H1 (cell line): ENCODE measurements around the gene PLXND1. TPM values are rescaled to one million over a fixed set of nuclear protein-coding genes. Genes with fewer than 3 reads are reported as not detected.

ENCODE experiments used
- CTCF ChIA-PET: fragments of 300-600 bp; sonication (Branson Sonifier 250); formaldehyde crosslinking; loops from one replicate; lab custom pipeline; 2021; ENCODE audit not compliant: partially characterized antibody; lab: Charles Lee
- POLR2A ChIA-PET: fragments of 300-600 bp; sonication (Branson Sonifier 250); formaldehyde crosslinking; loops from one replicate; lab custom pipeline; 2021; ENCODE audit warnings: inconsistent platforms; ENCODE audit not compliant: partially characterized antibody; lab: Charles Lee
- DNase-seq, 2 experiments: peaks; one replicate each; pipeline versions ENCODE4 v3.0.0 to v3.0.0-alpha.2; 2010 to 2022; ENCODE audit warnings: low spot score in 2 of 2, low read depth in 1 of 2, mixed read lengths in 1 of 2
- FAIRE-seq: peaks from 2 replicates; lab custom pipeline; 2011; peaks lifted over from hg19 to GRCh38; lab: Jason Lieb, UNC
- H2AFZ ChIP-seq: 2 replicates; pipeline ENCODE4 v1.8.1; 2012; ENCODE audit warnings: low read length, inconsistent platforms
- H2AK5ac ChIP-seq: 2 replicates; pipeline ENCODE4 v1.6.1; 2013; ENCODE audit warnings: low read depth, low read length
- H2BK120ac ChIP-seq: replicated peaks from 2 replicates; pipeline ENCODE3; 2013; ENCODE audit warnings: low read depth, low read length, inconsistent platforms
- H2BK12ac ChIP-seq: 2 replicates; pipeline ENCODE4 v1.6.1; 2013; ENCODE audit warnings: low read depth, low read length
- H2BK15ac ChIP-seq: 2 replicates; pipeline ENCODE4 v1.6.1; 2013; ENCODE audit warnings: low read length
- H2BK20ac ChIP-seq: 2 replicates; pipeline ENCODE4 v1.6.1; 2013; ENCODE audit warnings: low read length
- H2BK5ac ChIP-seq: 2 replicates; pipeline ENCODE4 v1.6.1; 2013; ENCODE audit warnings: low read depth, low read length
- H3K14ac ChIP-seq: 2 replicates; pipeline ENCODE4 v1.6.1; 2013; ENCODE audit warnings: inconsistent platforms; ENCODE audit not compliant: insufficient read length
- H3K18ac ChIP-seq: 2 replicates; pipeline ENCODE4 v1.6.1; 2013; ENCODE audit warnings: low read length; ENCODE audit errors: extremely low read depth
- H3K23ac ChIP-seq: 2 replicates; pipeline ENCODE4 v1.6.1; 2013; ENCODE audit warnings: inconsistent platforms; ENCODE audit not compliant: insufficient read length
- H3K23me2 ChIP-seq: 2 replicates; pipeline ENCODE4 v1.6.1; 2013; ENCODE audit warnings: low read depth, low read length
- H3K27ac ChIP-seq: 2 replicates; pipeline ENCODE4 v1.6.1; 2011; ENCODE audit warnings: low read depth, low read length, inconsistent platforms
- H3K27me3 ChIP-seq, 4 experiments: replicated peaks in 1 of 4; 1 replicate in 1 of 4; 2 replicates in 3 of 4; pipeline versions ENCODE4 v1.6.1 to v1.8.1; 2011 to 2013; ENCODE audit warnings: low read length in 3 of 4, mild to moderate bottlenecking in 3 of 4, inconsistent platforms in 2 of 4, mixed read lengths in 2 of 4, moderate library complexity in 1 of 4; ENCODE audit not compliant: control insufficient read depth in 3 of 4, insufficient read depth in 3 of 4; ENCODE audit errors: extremely low read depth in 1 of 4
- H3K36me3 ChIP-seq, 4 experiments: 2 replicates each; pipeline versions ENCODE4 v1.6.1 to v1.8.1; 2011 to 2013; ENCODE audit warnings: mild to moderate bottlenecking in 4 of 4, low read length in 3 of 4, moderate library complexity in 2 of 4, control low read depth in 1 of 4, inconsistent platforms in 1 of 4; ENCODE audit not compliant: insufficient read depth in 4 of 4, control insufficient read depth in 2 of 4
- H3K4ac ChIP-seq: replicated peaks from 2 replicates; pipeline ENCODE3; 2013; ENCODE audit warnings: low read length, low read depth, mixed read lengths, inconsistent platforms; ENCODE audit not compliant: insufficient read length
- H3K4me1 ChIP-seq, 4 experiments: replicated peaks in 1 of 4; 1 replicate in 1 of 4; 2 replicates in 3 of 4; pipeline versions ENCODE4 v1.6.1 to v1.8.1; 2011 to 2013; ENCODE audit warnings: low read length in 3 of 4, inconsistent platforms in 2 of 4, mixed read lengths in 1 of 4; ENCODE audit not compliant: insufficient read depth in 4 of 4, control insufficient read depth in 3 of 4
- H3K4me2 ChIP-seq, 2 experiments: 2 replicates each; pipeline versions ENCODE4 v1.6.1 to v1.8.1; 2011 to 2013; ENCODE audit warnings: low read depth in 2 of 2, low read length in 2 of 2, control low read depth in 1 of 2, inconsistent platforms in 1 of 2, mild to moderate bottlenecking in 1 of 2; ENCODE audit not compliant: insufficient read depth in 1 of 2
- H3K4me3 ChIP-seq, 4 experiments: fragments of 200-600, 300-600 bp in 1 of 4; sonication (generic), shearing (Covaris generic), sonication (Bioruptor Twin) in 1 of 4; 2 replicates each; pipeline versions ENCODE4 v1.5.1 to v1.8.1; 2011 to 2016; ENCODE audit warnings: low read length in 4 of 4, low read depth in 3 of 4, control low read depth in 2 of 4, inconsistent platforms in 2 of 4, mild to moderate bottlenecking in 2 of 4, mixed read lengths in 1 of 4, moderate library complexity in 1 of 4; ENCODE audit not compliant: insufficient read depth in 2 of 4; ENCODE audit errors: extremely low read depth in 1 of 4
- H3K56ac ChIP-seq: replicated peaks from 2 replicates; pipeline ENCODE3; 2013; ENCODE audit warnings: low read depth, mild to moderate bottlenecking, mixed read lengths, low read length, inconsistent platforms; ENCODE audit not compliant: insufficient read length
- H3K79me1 ChIP-seq: 2 replicates; pipeline ENCODE4 v1.6.1; 2013; ENCODE audit warnings: low read depth, low read length, control low read depth
- H3K79me2 ChIP-seq, 2 experiments: 2 replicates each; pipeline versions ENCODE4 v1.6.1 to v1.8.1; 2012 to 2013; ENCODE audit warnings: low read length in 2 of 2, mild to moderate bottlenecking in 2 of 2, inconsistent platforms in 1 of 2; ENCODE audit not compliant: insufficient read depth in 2 of 2, control insufficient read depth in 1 of 2
- H3K9ac ChIP-seq, 4 experiments: replicated peaks in 1 of 4; 1 replicate in 1 of 4; 2 replicates in 3 of 4; pipeline versions ENCODE4 v1.6.1 to v1.8.1; 2011 to 2013; ENCODE audit warnings: low read depth in 3 of 4, low read length in 3 of 4, control low read depth in 2 of 4, mild to moderate bottlenecking in 2 of 4, moderate library complexity in 2 of 4, inconsistent platforms in 1 of 4; ENCODE audit errors: extremely low read depth in 1 of 4
- H3K9me3 ChIP-seq, 2 experiments: 2 replicates each; pipeline versions ENCODE4 v1.6.1 to v1.8.1; 2012 to 2013; ENCODE audit warnings: mild to moderate bottlenecking in 2 of 2, moderate library complexity in 2 of 2, control low read depth in 1 of 2, inconsistent platforms in 1 of 2, low read depth in 1 of 2, low read length in 1 of 2, mixed read lengths in 1 of 2; ENCODE audit not compliant: insufficient read depth in 2 of 2
- H4K20me1 ChIP-seq, 2 experiments: replicated peaks in 1 of 2; 2 replicates each; pipeline versions ENCODE3 to v1.8.1; 2011 to 2013; ENCODE audit warnings: inconsistent platforms in 2 of 2, low read length in 2 of 2, mild to moderate bottlenecking in 1 of 2; ENCODE audit not compliant: insufficient read depth in 2 of 2, control insufficient read depth in 1 of 2
- H4K5ac ChIP-seq: 2 replicates; pipeline ENCODE4 v1.6.1; 2013; ENCODE audit warnings: low read length, low read depth, mixed read lengths, inconsistent platforms; ENCODE audit not compliant: insufficient read length
- H4K8ac ChIP-seq: 2 replicates; pipeline ENCODE4 v1.8.0; 2013; ENCODE audit warnings: mild to moderate bottlenecking, moderate library complexity, low read length, inconsistent platforms; ENCODE audit not compliant: insufficient read depth; ENCODE audit errors: extremely low read depth
- H4K91ac ChIP-seq: replicated peaks from 2 replicates; pipeline ENCODE3; 2013; ENCODE audit warnings: low read length, mixed read lengths, inconsistent platforms; ENCODE audit not compliant: insufficient read length
- ATF2 ChIP-seq: IDR thresholded peaks from 2 replicates; pipeline ENCODE4 v1.6.1; 2012; ENCODE audit warnings: low read length, inconsistent platforms
- ATF3 ChIP-seq: IDR thresholded peaks from 2 replicates; pipeline ENCODE4 v1.6.1; 2011; ENCODE audit warnings: low read depth, mild to moderate bottlenecking, low read length; ENCODE audit not compliant: insufficient read depth
- CBX8 ChIP-seq: fragments of 300-800, 300-1000 bp; sonication (generic); IDR thresholded peaks from 2 replicates; pipeline ENCODE4 v1.7.1; 2016; ENCODE audit warnings: low read depth, low read length, borderline replicate concordance
- CHD2 ChIP-seq: IDR thresholded peaks from 2 replicates; pipeline ENCODE4 v1.6.1; 2012; ENCODE audit warnings: low read length, improper control_type of control experiment
- EGR1 ChIP-seq: IDR thresholded peaks from 2 replicates; pipeline ENCODE4 v1.6.1; 2011; ENCODE audit warnings: low read depth, low read length, borderline replicate concordance
- GABPA ChIP-seq: IDR thresholded peaks from 2 replicates; pipeline ENCODE4 v1.6.1; 2011; ENCODE audit warnings: mild to moderate bottlenecking, low read length, moderate library complexity, borderline replicate concordance; ENCODE audit not compliant: insufficient read depth
- RNF2 ChIP-seq: fragments of 200-900, 300-1000 bp; sonication (generic); IDR thresholded peaks from 2 replicates; pipeline ENCODE4 v1.7.1; 2016; ENCODE audit warnings: borderline replicate concordance, low read depth, mild to moderate bottlenecking, antibody characterized with exemption, low read length; ENCODE audit not compliant: poor library complexity, severe bottlenecking; ENCODE audit errors: missing control alignments
- RXRA ChIP-seq: IDR thresholded peaks from 2 replicates; pipeline ENCODE4 v1.6.1; 2011; ENCODE audit warnings: low read depth, mild to moderate bottlenecking, low read length, moderate library complexity; ENCODE audit not compliant: insufficient read depth
- SAP30 ChIP-seq: fragments of 300-600 bp; sonication (generic); IDR thresholded peaks from 2 replicates; pipeline ENCODE4 v1.7.1; 2012; ENCODE audit warnings: low read length, moderate library complexity, mild to moderate bottlenecking, inconsistent platforms; ENCODE audit not compliant: insufficient read depth, insufficient replicate concordance
- TCF12 ChIP-seq: IDR thresholded peaks from 2 replicates; pipeline ENCODE4 v1.6.1; 2011; ENCODE audit warnings: low read depth, mild to moderate bottlenecking, low read length
- TEAD4 ChIP-seq: IDR thresholded peaks from 2 replicates; pipeline ENCODE4 v1.6.1; 2012; ENCODE audit warnings: low read depth, low read length, inconsistent platforms, mixed read lengths
- WGBS, 2 experiments: shearing (Covaris generic) in 1 of 2; methylation state at CpG; one replicate each; pipeline versions ENCODE4 v1.1.6 to v1.1.7; 2013 to 2015; ENCODE audit warnings: low lambda C conversion rate in 2 of 2, mixed read lengths in 2 of 2, inconsistent platforms in 1 of 2, low coverage in 1 of 2, missing lambda C conversion rate in 1 of 2; ENCODE audit not compliant: insufficient replicate concordance in 2 of 2, insufficient coverage in 1 of 2, insufficient read length in 1 of 2; ENCODE audit errors: extremely low coverage in 1 of 2, missing lambda C conversion rate in 1 of 2; 5-methylcytosine and 5-hydroxymethylcytosine counted together
- polyA plus RNA-seq, 7 experiments: library from polyadenylated mRNA; depleted of rRNA in 3 of 7; stranded (reverse) in 5 of 7; unstranded in 2 of 7; fragments of >200 nt in 5 of 7; fragments of 200-250 nt in 2 of 7; gene quantifications; 1 replicate in 5 of 7; 2 replicates in 1 of 7; 4 replicates in 1 of 7; pipeline versions ENCODE4 v1.2.1 to v1.2.3, GENCODE V29; 2011 to 2013; ENCODE audit warnings: missing spikeins in 2 of 7, mixed read lengths in 2 of 7
- total RNA-seq: library from RNA; stranded (reverse); fragmentation: NEBNext Ultra II Directional; extraction: Animal tissue kit (Norgen Biotek cat#: 25700); gene quantifications from 2 replicates; pipeline ENCODE4 v1.2.1, GENCODE V29; 2021

PLXND1 gene
- total and polyA plus RNA-seq, 2 of the 8 experiments (the other 6 are each of a cell fraction or from before 2014, with no cell fraction given), result 17.7 to 66.4 TPM

GRCh38 chr3:129569856-129570255, 36.6 kb downstream of the PLXND1 start:
- Histone ChIP-seq H3K36me3 (no peaks in the 10 kb centered on the region), H3K14ac (no peak overlapping the region), H3K9ac (no peak overlapping the region), H2AK5ac (no peak overlapping the region), H3K18ac (no peak overlapping the region), H4K20me1 (peaks cover 0 to 2% of the 10 kb centered on the region in 2 experiments), H3K27me3 (no peaks in the 10 kb centered on the region), H3K23ac (no peak overlapping the region), H3K4ac (no peak overlapping the region), H3K4me1 (peaks cover 0 to 8% (median 2%) of the 10 kb centered on the region in 4 experiments; a peak in 3 of 7 replicates), H3K4me2 (no peak overlapping the region), H4K5ac (no peak overlapping the region), H3K79me1 (no peaks in the 10 kb centered on the region), H3K23me2 (no peaks in the 10 kb centered on the region), H4K8ac (peak overlapping the region; percentile 14; the same call in 1 of the 2 replicates), H3K56ac (no peak overlapping the region), H2BK5ac (no peak overlapping the region), H2BK12ac (no peak overlapping the region), H2AFZ (no peak overlapping the region), H4K91ac (no peak overlapping the region), H3K27ac (no peak overlapping the region), H2BK120ac (no peak overlapping the region), H3K4me3 (no peak overlapping the region), H3K79me2 (no peaks in the 10 kb centered on the region), H2BK20ac (no peak overlapping the region), H3K9me3 (no peaks in the 10 kb centered on the region), H2BK15ac (no peak overlapping the region)
- no peak for DNase-seq
- ChIA-PET POLR2A (interaction anchor here (1.4 kb wide), 1 partner anchor 12 kb away, joined by 5 read pairs; no protein-coding TSS in a partner anchor), CTCF (interaction anchor here (1.0 to 4.3 kb wide), 2 partner anchors 39 to 80 kb away, joined by 3 to 20 read pairs; no protein-coding TSS in a partner anchor)
- WGBS, 2 experiments, result 97% methylated on average over 7 of the region's 7 CpGs; no CpG with 5 or more reads in 1 of the 2 experiments
- no peak for FAIRE-seq
- TF ChIP-seq EGR1 (no peak), GABPA (no peak), ATF2 (no peak), CHD2 (no peak), RXRA (no peak), SAP30 (no peak), ATF3 (no peak), TEAD4 (no peak), CBX8 (no peak), TCF12 (no peak), RNF2 (no peak)
